Loucy (cell line): ENCODE results near the gene MAD1L1.

Experiments
- H2AFZ ChIP-seq: fragments of 200-600 bp; sonication (generic); 2 replicates; pipeline ENCODE4 v1.6.0; 2016; ENCODE audit warnings: antibody characterized with exemption, mild to moderate bottlenecking, low read length, moderate library complexity
- H3F3A ChIP-seq: fragments of 200-600 bp; 2 replicates; pipeline ENCODE4 v1.6.0; 2016; ENCODE audit warnings: antibody characterized with exemption, low read depth, mild to moderate bottlenecking
- H3K27me3 ChIP-seq: fragments of 200-600 bp; sonication (generic); 2 replicates; pipeline ENCODE4 v1.6.1; 2014; ENCODE audit warnings: low read length, mild to moderate bottlenecking; ENCODE audit not compliant: insufficient read depth, poor library complexity, severe bottlenecking
- H3K36me3 ChIP-seq: fragments of 200-600 bp; sonication (generic); 2 replicates; pipeline ENCODE4 v1.6.1; 2016; ENCODE audit warnings: low read length; ENCODE audit not compliant: insufficient read depth
- H3K4me1 ChIP-seq: fragments of 200-600 bp; sonication (generic); 2 replicates; pipeline ENCODE4 v1.5.1; 2014; ENCODE audit warnings: low read length, mild to moderate bottlenecking; ENCODE audit not compliant: insufficient read depth, poor library complexity, severe bottlenecking
- H3K4me2 ChIP-seq: fragments of 200-600 bp; sonication (generic); 2 replicates; pipeline ENCODE4 v1.6.0; 2014; ENCODE audit warnings: antibody characterized with exemption, low read length, low read depth, mild to moderate bottlenecking; ENCODE audit not compliant: poor library complexity, severe bottlenecking
- H3K4me3 ChIP-seq: fragments of 200-600 bp; sonication (generic); 2 replicates; pipeline ENCODE4 v1.5.1; 2014; ENCODE audit warnings: low read length, mild to moderate bottlenecking, mixed read lengths; ENCODE audit not compliant: poor library complexity, severe bottlenecking
- H3K79me2 ChIP-seq: fragments of 200-600 bp; sonication (generic); 2 replicates; pipeline ENCODE4 v1.6.1; 2014; ENCODE audit warnings: low read length; ENCODE audit not compliant: insufficient read depth
- H3K9ac ChIP-seq: fragments of 200-600 bp; sonication (generic); 2 replicates; pipeline ENCODE4 v1.6.0; 2014; ENCODE audit warnings: mild to moderate bottlenecking, low read depth, low read length, moderate library complexity; ENCODE audit not compliant: poor library complexity, severe bottlenecking
- H3K9me2 ChIP-seq: fragments of 200-600 bp; sonication (generic); replicated peaks from 2 replicates; pipeline ENCODE4 v1.6.1; 2016; ENCODE audit warnings: low read depth, low read length, mixed read lengths
- H3K9me3 ChIP-seq: fragments of 200-600 bp; sonication (generic); 2 replicates; pipeline ENCODE4 v1.6.1; 2014; ENCODE audit warnings: mild to moderate bottlenecking, antibody characterized with exemption, low read length, low read depth; ENCODE audit not compliant: insufficient read depth
- H4K20me1 ChIP-seq: fragments of 200-600 bp; sonication (generic); 2 replicates; pipeline ENCODE4 v1.6.0; 2014; ENCODE audit warnings: antibody characterized with exemption, low read length, mild to moderate bottlenecking; ENCODE audit not compliant: insufficient read depth, poor library complexity, severe bottlenecking
- CTCF ChIP-seq: fragments of 200-600 bp; sonication (generic); conservative IDR thresholded peaks from 2 replicates; pipeline ENCODE4 v1.5.1; 2014; ENCODE audit warnings: mild to moderate bottlenecking, antibody characterized with exemption, low read length
- EZH2phosphoT487 ChIP-seq: fragments of 200-600 bp; IDR thresholded peaks from 2 replicates; pipeline ENCODE4 v1.6.1; 2018; ENCODE audit warnings: antibody characterized with exemption, mild to moderate bottlenecking, moderate library complexity, borderline replicate concordance

MAD1L1 gene

GRCh38 chr7:1856888-1857441 is 375.8 kb downstream of the MAD1L1 start:
- no peak overlapping the region for H3K4me3 ChIP-seq
- no peaks in the 10 kb centered on the region for H3F3A ChIP-seq
- H3K4me1 ChIP-seq: peaks cover 7% of the 10 kb centered on the region
- no peak for TF ChIP-seq EZH2phosphoT487
- no peak for TF ChIP-seq CTCF
- peaks cover 5% of the 10 kb centered on the region; the same call in 1 of the 2 replicates for H3K79me2 ChIP-seq
- H3K36me3 ChIP-seq: peaks cover 6% of the 10 kb centered on the region; the same call in 1 of the 2 replicates
- no peaks in the 10 kb centered on the region for H3K27me3 ChIP-seq
- no peaks in the 10 kb centered on the region for H3K9me2 ChIP-seq
- H4K20me1 ChIP-seq: peaks cover 11% of the 10 kb centered on the region
- H3K4me2 ChIP-seq: no peak overlapping the region
- H3K9ac ChIP-seq: no peak overlapping the region
- H3K9me3 ChIP-seq: no peaks in the 10 kb centered on the region
- H2AFZ ChIP-seq: no peak overlapping the region

GRCh38 chr7:1856161-1856887 is 376.4 kb downstream of the MAD1L1 start:
- H3K36me3 ChIP-seq: peaks cover 6% of the 10 kb centered on the region; the same call in 1 of the 2 replicates
- H3K9me3 ChIP-seq: no peaks in the 10 kb centered on the region
- H3K4me3 ChIP-seq: no peak overlapping the region
- TF ChIP-seq EZH2phosphoT487 (no peak), CTCF (no peak)
- H3K9me2 ChIP-seq: no peaks in the 10 kb centered on the region
- no peak overlapping the region for H3K9ac ChIP-seq
- no peak overlapping the region for H2AFZ ChIP-seq
- peaks cover 13% of the 10 kb centered on the region for H4K20me1 ChIP-seq
- H3K27me3 ChIP-seq: no peaks in the 10 kb centered on the region
- no peak overlapping the region for H3K4me2 ChIP-seq
- no peaks in the 10 kb centered on the region for H3F3A ChIP-seq
- peaks cover 5% of the 10 kb centered on the region; the same call in 1 of the 2 replicates for H3K79me2 ChIP-seq
- H3K4me1 ChIP-seq: peaks cover 7% of the 10 kb centered on the region

- Histone ChIP-seq H3K36me3 (peaks cover 6% of the 10 kb centered on the region; the same call in 1 of the 2 replicates), H3F3A (no peaks in the 10 kb centered on the region), H2AFZ (no peak overlapping the region), H3K9me2 (no peaks in the 10 kb centered on the region), H4K20me1 (peaks cover 9% of the 10 kb centered on the region), H3K9ac (no peak overlapping the region), H3K4me2 (no peak overlapping the region), H3K79me2 (peaks cover 5% of the 10 kb centered on the region; the same call in 1 of the 2 replicates), H3K4me3 (no peak overlapping the region), H3K27me3 (no peaks in the 10 kb centered on the region), H3K9me3 (no peaks in the 10 kb centered on the region), H3K4me1 (peaks cover 7% of the 10 kb centered on the region)
- TF ChIP-seq EZH2phosphoT487: no peak
Measured at GRCh38 chr7:1855725-1856160, 377.0 kb downstream of the MAD1L1 start.
